Stimulated activated CD4-positive, alpha-beta T cell treated with anti-CD3 and anti-CD28 coated beads, Interleukin-4, amount 100 ng/mL, for 48 hours (primary cell): ENCODE results near the gene NXT1.
A peak's percentile ranks its signal among the peaks of the same experiment; 100 is the strongest.

ENCODE experiments used
- DNase-seq, 2 donors: peaks; one replicate each; pipeline ENCODE4 v3.0.0-alpha.2; 2020; ENCODE audit warnings: low read depth in 2 of 2

NXT1 gene

GRCh38 chr20:23360531-23360930 lies 9.9 kb downstream of the NXT1 start:
- DNase-seq: no peak

- no peak for DNase-seq
Measured at GRCh38 chr20:23361119-23361475, 10.5 kb downstream of the NXT1 start.

GRCh38 chr20:23361476-23362391 lies 11.1 kb downstream of the NXT1 start, which contains the start of gene GZF1:
GZF1 (plus strand) TSS chr20:23362182; CDS start chr20:23364384, 2,202 bp downstream.
- peak; percentile 96 for DNase-seq

- DNase-seq: no peak
Measured at GRCh38 chr20:23362392-23363256, 12.0 kb downstream of the NXT1 start.

GRCh38 chr20:23363257-23363649 lies 12.7 kb downstream of the NXT1 start:
- no peak for DNase-seq

GRCh38 chr20:23365390-23366165 lies 15.0 kb downstream of the NXT1 start:
- DNase-seq: no peak

GRCh38 chr20:23366384-23366783 lies 15.8 kb downstream of the NXT1 start:
- DNase-seq: no peak

GRCh38 chr20:23367770-23368169 lies 17.2 kb downstream of the NXT1 start:
- DNase-seq: no peak

GRCh38 chr20:23368316-23369071 lies 17.9 kb downstream of the NXT1 start:
- DNase-seq: no peak

- DNase-seq: no peak
Measured at GRCh38 chr20:23369072-23369823, 18.7 kb downstream of the NXT1 start.

GRCh38 chr20:23370274-23370673 lies 19.7 kb downstream of the NXT1 start:
- DNase-seq: no peak

GRCh38 chr20:23370873-23371272 lies 20.3 kb downstream of the NXT1 start:
- no peak for DNase-seq

GRCh38 chr20:23371496-23371895 lies 20.9 kb downstream of the NXT1 start:
- no peak for DNase-seq

GRCh38 chr20:23374441-23374840 lies 23.9 kb downstream of the NXT1 start:
- DNase-seq: no peak

GRCh38 chr20:23375827-23376226 lies 25.2 kb downstream of the NXT1 start:
- no peak for DNase-seq

GRCh38 chr20:23379772-23380171 lies 29.2 kb downstream of the NXT1 start:
- no peak for DNase-seq

GRCh38 chr20:23381876-23382275 lies 31.3 kb downstream of the NXT1 start:
- DNase-seq: no peak

GRCh38 chr20:23386304-23387117 lies 35.9 kb downstream of the NXT1 start:
- DNase-seq: no peak

- DNase-seq: no peak
Measured at GRCh38 chr20:23387118-23387443, 36.5 kb downstream of the NXT1 start.
